H9 (cell line): ENCODE data around the gene CISD3. TPM values are rescaled to one million over a fixed set of nuclear protein-coding genes. Genes with fewer than 3 reads are reported as not detected.
A peak's percentile ranks its signal among the peaks of the same experiment; 100 is the strongest.

Experiments
- DNase-seq: peaks from one replicate; pipeline ENCODE4 v3.0.0-alpha.2; 2017
- H2AFZ ChIP-seq: one replicate; pipeline ENCODE4 v1.6.1; 2013; ENCODE audit warnings: mild to moderate bottlenecking, low read length, control low read depth, moderate library complexity
- H2AK5ac ChIP-seq: 2 replicates; pipeline ENCODE4 v1.6.1; 2013; ENCODE audit warnings: low read length, control low read depth, mixed read lengths; ENCODE audit not compliant: insufficient read length
- H2BK120ac ChIP-seq: one replicate; pipeline ENCODE4 v1.6.1; 2013; ENCODE audit warnings: low read depth, mild to moderate bottlenecking, low read length, control low read depth, inconsistent platforms; ENCODE audit not compliant: poor library complexity, severe bottlenecking
- H2BK12ac ChIP-seq: 2 replicates; pipeline ENCODE4 v1.6.1; 2013; ENCODE audit warnings: low read length, control low read depth, mixed read lengths, low read depth; ENCODE audit not compliant: insufficient read length
- H2BK15ac ChIP-seq: 2 replicates; pipeline ENCODE4 v1.6.1; 2013; ENCODE audit warnings: low read depth, low read length, control low read depth
- H2BK20ac ChIP-seq: one replicate; pipeline ENCODE4 v1.6.1; 2013; ENCODE audit warnings: low read depth, mild to moderate bottlenecking, low read length, control low read depth, inconsistent platforms; ENCODE audit not compliant: poor library complexity, severe bottlenecking
- H2BK5ac ChIP-seq: 2 replicates; pipeline ENCODE4 v1.6.1; 2013; ENCODE audit warnings: low read length, control low read depth, mixed read lengths; ENCODE audit not compliant: insufficient read length
- H3K14ac ChIP-seq: 2 replicates; pipeline ENCODE4 v1.6.1; 2013; ENCODE audit warnings: low read length, control low read depth; ENCODE audit not compliant: insufficient read depth
- H3K18ac ChIP-seq: 2 replicates; pipeline ENCODE4 v1.6.1; 2013; ENCODE audit warnings: low read depth, mild to moderate bottlenecking, mixed read lengths, low read length, control low read depth; ENCODE audit not compliant: insufficient read length
- H3K23ac ChIP-seq: 2 replicates; pipeline ENCODE4 v1.6.1; 2013; ENCODE audit warnings: low read length, control low read depth, mixed read lengths, low read depth; ENCODE audit not compliant: insufficient read length
- H3K23me2 ChIP-seq: 2 replicates; pipeline ENCODE4 v1.6.1; 2013; ENCODE audit warnings: low read depth, mild to moderate bottlenecking, mixed read lengths, low read length, control low read depth; ENCODE audit not compliant: insufficient read length, poor library complexity, severe bottlenecking
- H3K27ac ChIP-seq: 2 replicates; pipeline ENCODE4 v1.5.1; 2013; ENCODE audit warnings: low read length, control low read depth, mixed read lengths, low read depth; ENCODE audit not compliant: insufficient read length
- H3K27me3 ChIP-seq: 2 replicates; pipeline ENCODE4 v1.6.1; 2013; ENCODE audit warnings: low read length, control low read depth, inconsistent platforms; ENCODE audit not compliant: insufficient read depth
- H3K4ac ChIP-seq: 2 replicates; pipeline ENCODE4 v1.6.1; 2013; ENCODE audit warnings: low read depth, mild to moderate bottlenecking, control low read depth, inconsistent platforms, low read length, moderate library complexity
- H3K4me1 ChIP-seq: 2 replicates; pipeline ENCODE4 v1.6.1; 2013; ENCODE audit warnings: low read length, control low read depth, inconsistent platforms; ENCODE audit not compliant: insufficient read depth
- H3K4me2 ChIP-seq: 2 replicates; pipeline ENCODE4 v1.6.1; 2013; ENCODE audit warnings: low read length, control low read depth, mixed read lengths; ENCODE audit not compliant: insufficient read length, insufficient read depth
- H3K56ac ChIP-seq: 2 replicates; pipeline ENCODE4 v1.6.1; 2013; ENCODE audit warnings: low read depth, mild to moderate bottlenecking, mixed read lengths, low read length, control low read depth; ENCODE audit not compliant: insufficient read length
- H3K79me1 ChIP-seq: 2 replicates; pipeline ENCODE4 v1.6.1; 2013; ENCODE audit warnings: low read depth, mild to moderate bottlenecking, moderate library complexity, low read length, control low read depth, inconsistent platforms; ENCODE audit not compliant: insufficient read depth, poor library complexity, severe bottlenecking
- H3K79me2 ChIP-seq: 2 replicates; pipeline ENCODE4 v1.6.1; 2013; ENCODE audit warnings: low read length, control low read depth, inconsistent platforms; ENCODE audit not compliant: insufficient read depth
- H3K9ac ChIP-seq: 2 replicates; pipeline ENCODE4 v1.6.1; 2013; ENCODE audit warnings: low read length, control low read depth, mixed read lengths; ENCODE audit not compliant: insufficient read length; ENCODE audit errors: extremely low read depth
- H3K9me3 ChIP-seq: one replicate; pipeline ENCODE4 v1.6.1; 2013; ENCODE audit warnings: low read depth, low read length, inconsistent platforms; ENCODE audit not compliant: control insufficient read depth
- H3T11ph ChIP-seq: one replicate; pipeline ENCODE4 v1.6.1; 2013; ENCODE audit warnings: mild to moderate bottlenecking, low read length, control low read depth, inconsistent platforms
- H4K20me1 ChIP-seq: one replicate; pipeline ENCODE4 v1.6.1; 2013; ENCODE audit not compliant: control insufficient read depth, insufficient read length, insufficient read depth
- H4K5ac ChIP-seq: 2 replicates; pipeline ENCODE4 v1.6.1; 2013; ENCODE audit warnings: low read depth, mild to moderate bottlenecking, mixed read lengths, low read length, control low read depth; ENCODE audit not compliant: insufficient read length
- H4K8ac ChIP-seq: replicated peaks from 2 replicates; pipeline ENCODE4 v1.6.1; 2013; ENCODE audit warnings: low read length, control low read depth, mixed read lengths, low read depth; ENCODE audit not compliant: insufficient read length
- H4K91ac ChIP-seq: 2 replicates; pipeline ENCODE4 v1.6.1; 2013; ENCODE audit warnings: low read depth, mild to moderate bottlenecking, moderate library complexity, mixed read lengths, low read length, control low read depth; ENCODE audit not compliant: insufficient read length
- H3K27ac Mint-ChIP-seq, 3 experiments: 2 replicates in 2 of 3; 3 replicates in 1 of 3; pipeline ENCODE4 v1.8.0; 2020 to 2021; ENCODE audit warnings: mixed read lengths in 3 of 3, mild to moderate bottlenecking in 1 of 3, moderate library complexity in 1 of 3
- H3K27me3 Mint-ChIP-seq: 2 replicates; pipeline ENCODE4 v1.8.0; 2021; ENCODE audit warnings: low read depth, mild to moderate bottlenecking, moderate library complexity, mixed read lengths
- H3K36me3 Mint-ChIP-seq, 3 experiments: 2 replicates in 2 of 3; 3 replicates in 1 of 3; pipeline ENCODE4 v1.8.0; 2020 to 2021; ENCODE audit warnings: low read depth in 3 of 3, mixed read lengths in 3 of 3; ENCODE audit not compliant: insufficient read depth in 1 of 3
- H3K4me1 Mint-ChIP-seq, 2 experiments: 2 replicates each; pipeline ENCODE4 v1.8.0; 2020; ENCODE audit warnings: mixed read lengths in 2 of 2
- H3K4me3 Mint-ChIP-seq, 2 experiments: 2 replicates in 1 of 2; 3 replicates in 1 of 2; pipeline ENCODE4 v1.8.0; 2020 to 2021; ENCODE audit warnings: mild to moderate bottlenecking in 2 of 2, mixed read lengths in 2 of 2, moderate library complexity in 1 of 2
- H3K9me3 Mint-ChIP-seq, 2 experiments: 2 replicates in 1 of 2; 3 replicates in 1 of 2; pipeline ENCODE4 v1.8.0; 2020; ENCODE audit warnings: mild to moderate bottlenecking in 2 of 2, mixed read lengths in 2 of 2, moderate library complexity in 1 of 2
- WGBS: extraction: QIAGEN DNeasy Blood & Tissue Kit; methylation state at CpG from one replicate; pipeline ENCODE4 v1.1.7; 2013; ENCODE audit warnings: missing lambda C conversion rate, low lambda C conversion rate, mixed read lengths; ENCODE audit not compliant: insufficient read length; ENCODE audit errors: extremely low coverage; 5-methylcytosine and 5-hydroxymethylcytosine counted together
- total RNA-seq: library from RNA; stranded (reverse); gene quantifications from 2 replicates; pipeline ENCODE4 v1.2.1, GENCODE V29; 2021
- TF ChIP-seq, protein P1 (sequence below): fragments of 200-600 bp; sonication (generic); conservative IDR thresholded peaks from 3 replicates; pipeline ENCODE4 v1.8.0; 2021; ENCODE audit warnings: antibody characterized with exemption, mild to moderate bottlenecking

CISD3 gene
- total RNA-seq, 1 experiment from 2014 or later = 10.7 TPM

DNA sequence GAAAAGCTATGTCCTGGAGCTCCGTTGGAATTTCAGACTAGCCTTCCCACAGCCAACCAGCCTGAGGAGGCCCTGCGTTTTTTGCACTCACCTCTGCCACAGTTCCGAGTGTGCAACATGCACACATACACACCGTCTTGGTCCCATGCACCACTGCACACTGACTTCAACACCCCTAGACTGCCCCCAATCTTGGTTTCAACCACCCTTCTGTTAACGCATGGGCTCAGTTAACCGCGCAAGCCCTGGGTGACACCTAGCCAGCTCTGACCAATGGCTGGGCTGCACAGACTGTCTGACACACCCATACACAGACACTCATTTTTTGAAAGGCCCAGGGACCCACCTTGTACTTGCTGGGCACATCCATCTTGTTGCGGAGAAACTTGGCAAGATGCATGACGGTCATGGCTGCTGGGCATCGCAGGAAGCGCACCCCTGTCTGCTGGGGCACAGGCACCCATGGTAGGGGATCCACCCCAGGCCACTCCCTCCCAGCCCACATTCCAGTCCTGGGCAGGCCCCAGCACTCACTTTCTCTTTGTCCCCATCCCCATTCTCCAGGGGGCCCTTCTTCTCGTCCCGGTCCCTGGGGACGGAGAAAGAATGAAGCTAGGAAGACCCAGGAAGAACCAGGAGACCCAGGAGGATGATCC, 8.0 kb downstream of the CISD3 start:
- no peak overlapping the region for H2BK20ac ChIP-seq
- H3K27ac Mint-ChIP-seq = no peak overlapping the region
- peaks cover 27% of the 10 kb centered on the region; the same call in 1 of the 2 replicates for H3K79me2 ChIP-seq
- H3K27ac ChIP-seq = no peak overlapping the region
- DNase-seq = no peak
- H3K27me3 ChIP-seq = no peaks in the 10 kb centered on the region
- H3K23ac ChIP-seq = no peak overlapping the region
- WGBS = no CpG with 5 or more reads among the region's 14 CpGs
- no peaks in the 10 kb centered on the region for H3K4me1 ChIP-seq
- no peak overlapping the region for H3K56ac ChIP-seq
- H2BK5ac ChIP-seq = no peak overlapping the region
- H3K27me3 Mint-ChIP-seq = no peaks in the 10 kb centered on the region; the same call in 1 of the 2 replicates
- H2AK5ac ChIP-seq = no peak overlapping the region
- H2BK12ac ChIP-seq = no peak overlapping the region
- no peak overlapping the region for H2BK15ac ChIP-seq
- H3K79me1 ChIP-seq = peaks cover 13% of the 10 kb centered on the region
- peaks cover 33 to 62% (median 59%) of the 10 kb centered on the region in 3 experiments; a peak in 6 of 7 replicates for H3K36me3 Mint-ChIP-seq
- H4K91ac ChIP-seq = no peak overlapping the region
- no peaks in the 10 kb centered on the region; a peak in 1 of 5 replicates for H3K9me3 Mint-ChIP-seq
- H3K4me1 Mint-ChIP-seq = peaks cover 18 to 34% of the 10 kb centered on the region in 2 experiments
- H2BK120ac ChIP-seq = no peak overlapping the region
- H3K23me2 ChIP-seq = no peaks in the 10 kb centered on the region
- H3K18ac ChIP-seq = no peak overlapping the region
- peak overlapping the region in 1 of 2 experiments; percentile 22; a peak in 1 of 5 replicates for H3K4me3 Mint-ChIP-seq
- H3K9me3 ChIP-seq = no peaks in the 10 kb centered on the region
- H4K8ac ChIP-seq = no peak overlapping the region
- H3K9ac ChIP-seq = no peak overlapping the region
- no peak overlapping the region for H4K5ac ChIP-seq
- no peak overlapping the region for H3T11ph ChIP-seq
- no peak overlapping the region for H3K4ac ChIP-seq
- H2AFZ ChIP-seq = no peak overlapping the region
- TF ChIP-seq, protein P1, sequence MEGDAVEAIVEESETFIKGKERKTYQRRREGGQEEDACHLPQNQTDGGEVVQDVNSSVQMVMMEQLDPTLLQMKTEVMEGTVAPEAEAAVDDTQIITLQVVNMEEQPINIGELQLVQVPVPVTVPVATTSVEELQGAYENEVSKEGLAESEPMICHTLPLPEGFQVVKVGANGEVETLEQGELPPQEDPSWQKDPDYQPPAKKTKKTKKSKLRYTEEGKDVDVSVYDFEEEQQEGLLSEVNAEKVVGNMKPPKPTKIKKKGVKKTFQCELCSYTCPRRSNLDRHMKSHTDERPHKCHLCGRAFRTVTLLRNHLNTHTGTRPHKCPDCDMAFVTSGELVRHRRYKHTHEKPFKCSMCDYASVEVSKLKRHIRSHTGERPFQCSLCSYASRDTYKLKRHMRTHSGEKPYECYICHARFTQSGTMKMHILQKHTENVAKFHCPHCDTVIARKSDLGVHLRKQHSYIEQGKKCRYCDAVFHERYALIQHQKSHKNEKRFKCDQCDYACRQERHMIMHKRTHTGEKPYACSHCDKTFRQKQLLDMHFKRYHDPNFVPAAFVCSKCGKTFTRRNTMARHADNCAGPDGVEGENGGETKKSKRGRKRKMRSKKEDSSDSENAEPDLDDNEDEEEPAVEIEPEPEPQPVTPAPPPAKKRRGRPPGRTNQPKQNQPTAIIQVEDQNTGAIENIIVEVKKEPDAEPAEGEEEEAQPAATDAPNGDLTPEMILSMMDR = no peak
- H3K4me2 ChIP-seq = no peak overlapping the region
- H4K20me1 ChIP-seq = no peaks in the 10 kb centered on the region
- H3K14ac ChIP-seq = no peak overlapping the region
